Thyroid gland (tissue), 4 donors: Measurements from ENCODE around the gene CEP135.

Experiments used
- POLR2A ChIP-seq, 2 donors: fragments of 450-650 bp; IDR thresholded peaks; one replicate each; pipeline ENCODE4 v1.6.1; 2017; ENCODE audit warnings: antibody characterized with exemption in 2 of 2, mild to moderate bottlenecking in 2 of 2, moderate library complexity in 1 of 2
- TF ChIP-seq, protein P1 (sequence below), 6 experiments: fragments of 200-600 bp in 3 of 6; fragments of 450-650 bp in 3 of 6; sonication (generic) in 3 of 6; IDR thresholded peaks; one replicate each; pipeline ENCODE4 v1.5.1; 2016 to 2019; ENCODE audit warnings: antibody characterized with exemption in 6 of 6, mild to moderate bottlenecking in 2 of 6, inconsistent platforms in 1 of 6, moderate library complexity in 1 of 6

- TF ChIP-seq, protein P1, sequence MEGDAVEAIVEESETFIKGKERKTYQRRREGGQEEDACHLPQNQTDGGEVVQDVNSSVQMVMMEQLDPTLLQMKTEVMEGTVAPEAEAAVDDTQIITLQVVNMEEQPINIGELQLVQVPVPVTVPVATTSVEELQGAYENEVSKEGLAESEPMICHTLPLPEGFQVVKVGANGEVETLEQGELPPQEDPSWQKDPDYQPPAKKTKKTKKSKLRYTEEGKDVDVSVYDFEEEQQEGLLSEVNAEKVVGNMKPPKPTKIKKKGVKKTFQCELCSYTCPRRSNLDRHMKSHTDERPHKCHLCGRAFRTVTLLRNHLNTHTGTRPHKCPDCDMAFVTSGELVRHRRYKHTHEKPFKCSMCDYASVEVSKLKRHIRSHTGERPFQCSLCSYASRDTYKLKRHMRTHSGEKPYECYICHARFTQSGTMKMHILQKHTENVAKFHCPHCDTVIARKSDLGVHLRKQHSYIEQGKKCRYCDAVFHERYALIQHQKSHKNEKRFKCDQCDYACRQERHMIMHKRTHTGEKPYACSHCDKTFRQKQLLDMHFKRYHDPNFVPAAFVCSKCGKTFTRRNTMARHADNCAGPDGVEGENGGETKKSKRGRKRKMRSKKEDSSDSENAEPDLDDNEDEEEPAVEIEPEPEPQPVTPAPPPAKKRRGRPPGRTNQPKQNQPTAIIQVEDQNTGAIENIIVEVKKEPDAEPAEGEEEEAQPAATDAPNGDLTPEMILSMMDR (IDR thresholded peaks at IDR 0.05): no peak
- TF ChIP-seq POLR2A (IDR thresholded peaks at IDR 0.05): no peak
Observed at GRCh38 chr4:55925241-55925640, 23.5 kb upstream of the CEP135 start.
